A549 (cell line): ENCODE data around the gene GPR25.

Source experiments
- CTCF ChIP-seq: fragments of >200 bp; sonication (Bioruptor Twin); formaldehyde crosslinking; IDR thresholded peaks from 3 replicates; pipeline ENCODE4 v1.5.1; 2016
- EP300 ChIP-seq, 2 experiments: fragments of >200 bp; sonication (Bioruptor Twin); formaldehyde crosslinking; IDR thresholded peaks; 2 replicates in 1 of 2; 3 replicates in 1 of 2; pipeline ENCODE4 v1.6.1; 2016 to 2017
- POLR2AphosphoS2 ChIP-seq: conservative IDR thresholded peaks from 2 replicates; pipeline ENCODE4 v1.6.1; 2012; ENCODE audit warnings: low read length, improper control_type of control experiment, inconsistent platforms
- RAD21 ChIP-seq, 2 experiments: fragments of >200 bp in 1 of 2; sonication (Bioruptor Twin) in 1 of 2; formaldehyde crosslinking in 1 of 2; IDR thresholded peaks in 1 of 2; conservative IDR thresholded peaks in 1 of 2; 2 replicates in 1 of 2; 3 replicates in 1 of 2; pipeline ENCODE4 v1.6.1; 2012 to 2018; ENCODE audit warnings: inconsistent platforms in 1 of 2

GRCh38 chr1:200897259-200897658 is 24.5 kb downstream of the GPR25 start:
- no peak for TF ChIP-seq CTCF
- TF ChIP-seq EP300 (IDR thresholded peaks at IDR 0.05), result no peak
- no peak for TF ChIP-seq RAD21 (conservative IDR thresholded peaks at IDR 0.05 in 1 of 2, IDR thresholded peaks at IDR 0.05 in 1 of 2)
- TF ChIP-seq POLR2AphosphoS2, result no peak
